Heart left ventricle (tissue), 16 donors: ENCODE data around the gene CD300LG. TPM values are rescaled to one million over a fixed set of nuclear protein-coding genes. Genes with fewer than 3 reads are reported as not detected.

Experiments
- ATAC-seq, 4 donors: fragments of 200-7000 bp; cut with Tn5 transposase; one replicate each; pipeline ENCODE4 v1.9.1; 2020 to 2022; ENCODE audit warnings: moderate library complexity in 4 of 4, mild to moderate bottlenecking in 3 of 4, moderate number of reproducible peaks in 1 of 4
- DNase-seq, 5 donors: peaks; one replicate each; pipeline ENCODE4 v3.0.0-alpha.2; 2020
- H3K27ac ChIP-seq, 12 donors: fragments of 200-600 bp; sonication (generic) in 4 of 12; one replicate each; pipeline versions ENCODE4 v1.5.0 to v1.8.0; 2016 to 2022; ENCODE audit warnings: mild to moderate bottlenecking in 2 of 12
- H3K27me3 ChIP-seq, 9 donors: fragments of 200-600 bp; sonication (generic) in 2 of 9; one replicate each; pipeline versions ENCODE4 v1.5.1 to v1.8.0; 2016 to 2022; ENCODE audit warnings: mild to moderate bottlenecking in 3 of 9
- H3K36me3 ChIP-seq, 9 donors: fragments of 200-600 bp; sonication (generic) in 2 of 9; one replicate each; pipeline versions ENCODE4 v1.5.0 to v1.8.0; 2018 to 2022; ENCODE audit warnings: mild to moderate bottlenecking in 2 of 9
- H3K4me1 ChIP-seq, 12 donors: fragments of 200-600 bp; sonication (generic) in 4 of 12; one replicate each; pipeline versions ENCODE4 v1.5.0 to v1.8.0; 2016 to 2022; ENCODE audit warnings: mild to moderate bottlenecking in 3 of 12
- H3K4me3 ChIP-seq, 12 donors: fragments of 200-600 bp; sonication (generic) in 4 of 12; one replicate each; pipeline versions ENCODE4 v1.5.0 to v1.8.0; 2017 to 2022; ENCODE audit warnings: mild to moderate bottlenecking in 9 of 12, moderate library complexity in 4 of 12
- H3K9me3 ChIP-seq, 12 donors: fragments of 200-600 bp; sonication (generic) in 4 of 12; one replicate each; pipeline versions ENCODE4 v1.5.0 to v1.8.0; 2016 to 2022; ENCODE audit warnings: mild to moderate bottlenecking in 1 of 12
- CTCF ChIP-seq, 12 donors: fragments of 200-600 bp; sonication (generic) in 4 of 12; IDR thresholded peaks; one replicate each; pipeline versions ENCODE4 v1.5.0 to v1.8.0; 2018 to 2022; ENCODE audit warnings: antibody characterized with exemption in 12 of 12, mild to moderate bottlenecking in 5 of 12
- POLR2A ChIP-seq, 2 donors: fragments of 450-650 bp; IDR thresholded peaks; one replicate each; pipeline ENCODE4 v1.6.1; 2017; ENCODE audit warnings: antibody characterized with exemption in 2 of 2, mild to moderate bottlenecking in 2 of 2, moderate library complexity in 2 of 2
- WGBS, 4 donors: extraction: QIAGEN DNeasy Blood & Tissue Kit in 2 of 4; methylation state at CpG; one replicate each; pipeline versions ENCODE4 v1.1.5 to v1.1.7; 2013 to 2018; 5-methylcytosine and 5-hydroxymethylcytosine counted together
- intact Hi-C, 10 donors: fragments of 100-400 bp; cut with DNase I; formaldehyde crosslinking; loops; one replicate each; pipeline versions ENCODE4 v1.11.1 to v1.14.2; 2022
- polyA plus RNA-seq, 2 donors: library from polyadenylated mRNA; stranded (reverse); fragments of 200-250 nt; gene quantifications; one replicate each; pipeline ENCODE4 v1.2.3, GENCODE V29; 2013
- total RNA-seq, 9 donors: library from RNA; depleted of rRNA in 2 of 9; stranded (reverse); fragments of >200 nt in 2 of 9; fragmentation: NEBNext Ultra II Directional in 3 of 9; extraction: Animal tissue kit (Norgen Biotek cat#: 25700) in 3 of 9; gene quantifications; one replicate each; pipeline versions ENCODE4 v1.1.0 to v1.2.4, GENCODE V29; 2016 to 2023
- donor health status: ischemic (EF 13 %, LVEDD 7.1; RV severe dilation, severe dysfunction).
- donor health status: healthy with polysubstance abuse.
- donor health status: DM: no; HTN: yes; CAD: no.
- donor health status: DM: no; HTN: no; CAD: no.
- donor health status: ischemic (EF 25% LVEDD 6.9; RV normal size, moderate dysfunction).
- donor health status: ischemic (EF 25% LVEDD 5.7; RV mildly dilated, moderate dysfunction).
- donor health status: healthy.
- donor health status: DM: yes; HTN: yes; CAD: no.
- donor health status: ischemic (EF 35%, LVEDD 5.7; RV mildly dilated, moderate dysfunction).
- donor health status: nonischemic (EF 11% LVEDD 7.7; RV severe dilation, severe dysfunction).
- donor health status: DM: yes; HTN: yes; CAD: no.
- donor health status: PGD.
- donor health status: ischemic (EF 29% LVEDD 5.4; RV normal size, mild dysfunction).
- donor health status: nonischemic (EF 23%, LVEDD 6.1; RV moderate dilation, normal function).

Gene CD300LG
- total and polyA plus RNA-seq, 11 donors: 7.3 to 85.8 (median 19.9) TPM

GRCh38 chr17:43822570-43823190 lies 24.3 kb upstream of the CD300LG start:
- peaks cover 0 to 58% (median 8%) of the 10 kb centered on the region in 12 donors for H3K4me1 ChIP-seq
- intact Hi-C loops: loop anchor here in 1 of 10 donors (10.0 kb wide), 1 partner anchor 62 kb away; no protein-coding TSS in a partner anchor
- DNase-seq (peak in 1 of 5 donors; percentile 45), ATAC-seq (peak; percentile 3 to 16 (median 4))
- TF ChIP-seq CTCF (IDR thresholded peaks at IDR 0.05) (no peak), POLR2A (IDR thresholded peaks at IDR 0.05) (no peak)
- WGBS, 4 donors: 61 to 84% (median 71%) methylated on average over 5 of the region's 5 CpGs
- no peaks in the 10 kb centered on the region for H3K9me3 ChIP-seq
- no peaks in the 10 kb centered on the region for H3K27me3 ChIP-seq
- H3K27ac ChIP-seq: peak overlapping the region; percentile 6 to 93 (median 78)
- peaks cover 0 to 73% (median 50%) of the 10 kb centered on the region in 9 donors for H3K36me3 ChIP-seq
- H3K4me3 ChIP-seq: no peak overlapping the region

- peak; percentile 70 to 91 (median 79) for DNase-seq
- TF ChIP-seq POLR2A (IDR thresholded peaks at IDR 0.05) (no peak), CTCF (IDR thresholded peaks at IDR 0.05) (no peak)
- Histone ChIP-seq H3K27ac (peak overlapping the region; percentile 47 to 93 (median 78)), H3K27me3 (no peaks in the 10 kb centered on the region), H3K4me1 (peaks cover 0 to 58% (median 12%) of the 10 kb centered on the region in 12 donors), H3K9me3 (no peaks in the 10 kb centered on the region), H3K36me3 (peaks cover 0 to 76% (median 47%) of the 10 kb centered on the region in 9 donors), H3K4me3 (no peak overlapping the region)
- intact Hi-C loops: loop anchor here in 1 of 10 donors (10.0 kb wide), 1 partner anchor 61 kb away; no protein-coding TSS in a partner anchor
- WGBS, 4 donors: 66 to 75% (median 71%) methylated on average over 10 of the region's 10 CpGs
- ATAC-seq: peak; percentile 79 to 84 (median 83)
Observed at GRCh38 chr17:43823350-43824084, 23.5 kb upstream of the CD300LG start.

- peaks cover 0 to 78% (median 14%) of the 10 kb centered on the region in 12 donors for H3K4me1 ChIP-seq
- WGBS, 4 donors: 92 to 96% (median 95%) methylated on average over 5 to 12 of the region's 12 CpGs
- ATAC-seq: no peak
- no peaks in the 10 kb centered on the region for H3K9me3 ChIP-seq
- DNase-seq: peak in 1 of 5 donors; percentile 22
- TF ChIP-seq CTCF (IDR thresholded peaks at IDR 0.05) (no peak), POLR2A (IDR thresholded peaks at IDR 0.05) (no peak)
- H3K27ac ChIP-seq: peak overlapping the region in 7 of 12 donors; percentile 56 to 93 (median 82)
- no peak overlapping the region for H3K4me3 ChIP-seq
- peaks cover 0 to 77% (median 50%) of the 10 kb centered on the region in 9 donors for H3K36me3 ChIP-seq
- intact Hi-C loops: loop anchor here in 2 of 10 donors (5.0 to 10.0 kb wide), 2 partner anchors 43 to 59 kb away; partner anchors contain the start of gene CFAP97D1 (in 1 of the 2)
- no peaks in the 10 kb centered on the region for H3K27me3 ChIP-seq
Observed at GRCh38 chr17:43825567-43825966, 21.4 kb upstream of the CD300LG start.

- H3K9me3 ChIP-seq: no peaks in the 10 kb centered on the region
- peak overlapping the region in 5 of 12 donors; percentile 19 to 93 (median 79) for H3K27ac ChIP-seq
- ATAC-seq (no peak), DNase-seq (no peak)
- intact Hi-C loops: loop anchor here in 2 of 10 donors (5.0 to 10.0 kb wide), 2 partner anchors 44 to 59 kb away; partner anchors contain the start of gene CFAP97D1 (in 1 of the 2)
- H3K4me3 ChIP-seq: no peak overlapping the region
- H3K36me3 ChIP-seq: peaks cover 0 to 77% (median 48%) of the 10 kb centered on the region in 9 donors
- 93 to 97% (median 96%) methylated on average over 7 of the region's 7 CpGs for WGBS, 4 donors
- H3K4me1 ChIP-seq: peaks cover 0 to 78% (median 14%) of the 10 kb centered on the region in 12 donors
- no peaks in the 10 kb centered on the region for H3K27me3 ChIP-seq
- TF ChIP-seq POLR2A (IDR thresholded peaks at IDR 0.05): no peak
- no peak for TF ChIP-seq CTCF (IDR thresholded peaks at IDR 0.05)
Observed at GRCh38 chr17:43826206-43826605, 20.8 kb upstream of the CD300LG start.
